Skeletal muscle satellite cell (primary cell): ENCODE measurements around the gene MIX23. TPM values are rescaled to one million over a fixed set of nuclear protein-coding genes. Genes with fewer than 3 reads are reported as not detected.

ENCODE experiments used
- H3K27me3 ChIP-seq: 2 replicates; pipeline ENCODE4 v1.7.0; 2013; ENCODE audit warnings: low read length; ENCODE audit not compliant: control insufficient read depth, insufficient read depth
- H3K36me3 ChIP-seq: 2 replicates; pipeline ENCODE4 v1.7.0; 2013; ENCODE audit warnings: mild to moderate bottlenecking, control low read depth, low read length; ENCODE audit not compliant: insufficient read depth
- H3K4me1 ChIP-seq: 2 replicates; pipeline ENCODE4 v1.7.0; 2013; ENCODE audit warnings: low read length; ENCODE audit not compliant: control insufficient read depth, insufficient read depth
- H3K4me2 ChIP-seq: 2 replicates; pipeline ENCODE4 v1.7.0; 2013; ENCODE audit warnings: mild to moderate bottlenecking, low read length
- H3K4me3 ChIP-seq: 2 replicates; pipeline ENCODE4 v1.7.0; 2013; ENCODE audit warnings: low read length
- H3K9ac ChIP-seq: 2 replicates; pipeline ENCODE4 v1.7.0; 2013; ENCODE audit warnings: mild to moderate bottlenecking, low read depth, low read length, moderate library complexity
- H3K9me3 ChIP-seq: replicated peaks from 2 replicates; pipeline ENCODE4 v1.7.0; 2013; ENCODE audit warnings: mild to moderate bottlenecking, control low read depth, low read length
- small RNA-seq: library from RNA; depleted of rRNA; stranded (forward); fragments of <200 nt; gene quantifications from one replicate; pipeline ENCODE3, GENCODE V24; 2012

Gene MIX23

GRCh38 chr3:122313281-122313680 lies 69.8 kb downstream of the MIX23 start:
- Histone ChIP-seq H3K4me1 (no peaks in the 10 kb centered on the region), H3K9me3 (no peaks in the 10 kb centered on the region), H3K36me3 (no peaks in the 10 kb centered on the region), H3K9ac (no peak overlapping the region), H3K4me2 (no peak overlapping the region), H3K4me3 (no peak overlapping the region), H3K27me3 (peaks cover 8% of the 10 kb centered on the region)

DNA sequence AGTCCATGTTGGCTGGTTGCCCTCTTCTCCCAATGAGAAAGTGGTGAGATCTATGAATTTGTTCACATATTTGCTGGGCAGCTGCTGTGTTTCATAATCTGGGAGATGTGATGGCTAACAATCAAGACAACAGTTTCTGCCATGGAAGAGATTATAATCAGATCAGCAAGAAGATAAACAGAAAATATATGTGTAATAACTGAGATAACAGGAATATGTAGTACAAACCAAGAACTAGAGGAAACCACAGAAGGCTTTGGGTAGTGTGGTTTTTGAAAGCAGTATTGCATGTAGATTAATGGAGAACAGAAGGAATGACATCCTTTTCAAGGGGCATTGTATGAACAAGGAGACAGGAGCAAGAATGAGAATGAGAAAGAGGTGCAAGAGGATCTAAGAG lies 70.2 kb downstream of the MIX23 start:
- Histone ChIP-seq H3K9ac (no peak overlapping the region), H3K27me3 (peaks cover 8% of the 10 kb centered on the region), H3K4me2 (no peak overlapping the region), H3K4me3 (no peak overlapping the region), H3K36me3 (no peaks in the 10 kb centered on the region), H3K4me1 (no peaks in the 10 kb centered on the region), H3K9me3 (no peaks in the 10 kb centered on the region)

GRCh38 chr3:122310361-122310760 lies 72.7 kb downstream of the MIX23 start:
- Histone ChIP-seq H3K4me1 (no peaks in the 10 kb centered on the region), H3K27me3 (peaks cover 9% of the 10 kb centered on the region), H3K36me3 (no peaks in the 10 kb centered on the region), H3K4me2 (no peak overlapping the region), H3K9ac (no peak overlapping the region), H3K4me3 (no peak overlapping the region), H3K9me3 (no peaks in the 10 kb centered on the region)

Small RNA genes lying within 50 kb of the gene (small RNA-seq; reads per million reads assigned to genes)
- gene AC083798.1 = not detected
